Measurements from ENCODE around the gene UNC93A.
"Not testable (repeated sequence)": the region's sequence is repeated elsewhere in the genome, so short reads cannot be mapped to it uniquely, and the experiment has no call there.

Gene UNC93A

GRCh38 chr6:167350275-167350696, 59.2 kb downstream of the UNC93A start:
- peaks cover 15% of the 10 kb centered on the region for H3K4me1 Mint-ChIP-seq
- H3K4me3 Mint-ChIP-seq, result peak overlapping the region; percentile 91
- no peak for ATAC-seq (replicated peaks; ENCODE audit: extremely low read depth, poor library complexity, severe bottlenecking)
- H3K9me3 Mint-ChIP-seq, result no peaks in the 10 kb centered on the region
- no peak for DNase-seq (ENCODE audit: low spot score in 2 of 2)
- peak overlapping the region; percentile 75 for H3K27ac Mint-ChIP-seq (ENCODE audit: low read depth)
- H3K27me3 Mint-ChIP-seq, result no peaks in the 10 kb centered on the region
- H3K36me3 Mint-ChIP-seq (ENCODE audit: insufficient read depth), result peaks cover 5% of the 10 kb centered on the region

- DNase-seq (ENCODE audit: low spot score in 2 of 2) (peak; percentile 72 to 77), ATAC-seq (replicated peaks; ENCODE audit: extremely low read depth, poor library complexity, severe bottlenecking) (peak; percentile 85)
- peak overlapping the region; percentile 91 for H3K4me3 Mint-ChIP-seq
- no peaks in the 10 kb centered on the region for H3K9me3 Mint-ChIP-seq
- peak overlapping the region; percentile 82 for H3K27ac Mint-ChIP-seq (ENCODE audit: low read depth)
- peaks cover 15% of the 10 kb centered on the region for H3K4me1 Mint-ChIP-seq
- no peaks in the 10 kb centered on the region for H3K27me3 Mint-ChIP-seq
- H3K36me3 Mint-ChIP-seq (ENCODE audit: insufficient read depth), result peaks cover 5% of the 10 kb centered on the region
These were observed 59.9 kb downstream of the UNC93A start for GRCh38 chr6:167350731-167351655.

GRCh38 chr6:167351656-167352345, 60.7 kb downstream of the UNC93A start:
- Mint-ChIP-seq H3K27me3 (peaks cover 4% of the 10 kb centered on the region), H3K4me1 (peaks cover 15% of the 10 kb centered on the region), H3K27ac (ENCODE audit: low read depth) (peak overlapping the region; percentile 82), H3K4me3 (peak overlapping the region; percentile 91), H3K9me3 (no peaks in the 10 kb centered on the region), H3K36me3 (ENCODE audit: insufficient read depth) (peaks cover 5% of the 10 kb centered on the region)
- ATAC-seq (replicated peaks; ENCODE audit: extremely low read depth, poor library complexity, severe bottlenecking) (no peak), DNase-seq (ENCODE audit: low spot score in 2 of 2) (no peak)

GRCh38 chr6:167356874-167357273, 65.8 kb downstream of the UNC93A start:
- Mint-ChIP-seq H3K27me3 (peaks cover 26% of the 10 kb centered on the region), H3K27ac (ENCODE audit: low read depth) (no peak overlapping the region), H3K36me3 (ENCODE audit: insufficient read depth) (no peaks in the 10 kb centered on the region), H3K4me3 (no peak overlapping the region), H3K9me3 (no peaks in the 10 kb centered on the region), H3K4me1 (peaks cover 3% of the 10 kb centered on the region)
- no peak for DNase-seq (ENCODE audit: low spot score in 2 of 2)
- ATAC-seq (replicated peaks; ENCODE audit: extremely low read depth, poor library complexity, severe bottlenecking), result no peak

GRCh38 chr6:167358394-167358793, 67.3 kb downstream of the UNC93A start:
- not testable (repeated sequence) for ATAC-seq (replicated peaks; ENCODE audit: extremely low read depth, poor library complexity, severe bottlenecking); H3K9me3 Mint-ChIP-seq; H3K4me3 Mint-ChIP-seq; DNase-seq (ENCODE audit: low spot score in 2 of 2); H3K27ac Mint-ChIP-seq (ENCODE audit: low read depth); H3K4me1 Mint-ChIP-seq; H3K36me3 Mint-ChIP-seq (ENCODE audit: insufficient read depth)
- H3K27me3 Mint-ChIP-seq, result peaks cover 31% of the 10 kb centered on the region

GRCh38 chr6:167361170-167361569, 70.1 kb downstream of the UNC93A start:
- H3K27me3 Mint-ChIP-seq, result peaks cover 34% of the 10 kb centered on the region
- H3K9me3 Mint-ChIP-seq; DNase-seq (ENCODE audit: low spot score in 2 of 2); ATAC-seq (replicated peaks; ENCODE audit: extremely low read depth, poor library complexity, severe bottlenecking); H3K4me1 Mint-ChIP-seq; H3K36me3 Mint-ChIP-seq (ENCODE audit: insufficient read depth); H3K4me3 Mint-ChIP-seq; H3K27ac Mint-ChIP-seq (ENCODE audit: low read depth): not testable (repeated sequence)

All from central memory CD8-positive, alpha-beta T cell (primary cell).